Astrocyte (in vitro differentiated cells and primary cell): Measurements from ENCODE around the gene SLC43A3. TPM values are rescaled to one million over a fixed set of nuclear protein-coding genes. Genes with fewer than 3 reads are reported as not detected.

Experiments
- DNase-seq: peaks from one replicate; pipeline ENCODE4 v3.0.0-alpha.2; 2010; ENCODE audit warnings: low read depth
- FAIRE-seq: peaks from 2 replicates; lab custom pipeline; 2011; peaks lifted over from hg19 to GRCh38; lab: Jason Lieb, UNC
- H2AFZ ChIP-seq: 2 replicates; pipeline ENCODE4 v1.6.0; 2012; ENCODE audit warnings: low read depth, low read length, inconsistent platforms
- H3K27ac ChIP-seq: 2 replicates; pipeline ENCODE4 v1.5.1; 2011; ENCODE audit warnings: low read depth, low read length, inconsistent platforms
- H3K27me3 ChIP-seq: 2 replicates; pipeline ENCODE4 v1.6.0; 2011; ENCODE audit warnings: low read length, inconsistent platforms; ENCODE audit not compliant: insufficient read depth
- H3K36me3 ChIP-seq: 2 replicates; pipeline ENCODE4 v1.5.1; 2011; ENCODE audit warnings: low read length, inconsistent platforms; ENCODE audit not compliant: insufficient read depth
- H3K4me1 ChIP-seq: 2 replicates; pipeline ENCODE4 v1.5.1; 2011; ENCODE audit warnings: low read length, inconsistent platforms; ENCODE audit not compliant: insufficient read depth
- H3K4me2 ChIP-seq: 2 replicates; pipeline ENCODE4 v1.6.0; 2012; ENCODE audit warnings: low read length, inconsistent platforms
- H3K4me3 ChIP-seq: 2 replicates; pipeline ENCODE4 v1.5.1; 2011; ENCODE audit warnings: low read depth, mild to moderate bottlenecking, low read length, inconsistent platforms; ENCODE audit not compliant: insufficient read depth
- H3K79me2 ChIP-seq: 2 replicates; pipeline ENCODE4 v1.6.0; 2012; ENCODE audit warnings: mild to moderate bottlenecking, low read length, inconsistent platforms; ENCODE audit not compliant: insufficient read depth
- H3K9ac ChIP-seq: 2 replicates; pipeline ENCODE4 v1.6.0; 2012; ENCODE audit warnings: mild to moderate bottlenecking, low read length, inconsistent platforms
- H3K9me3 ChIP-seq: 2 replicates; pipeline ENCODE4 v1.5.1; 2012; ENCODE audit warnings: low read depth, mild to moderate bottlenecking, low read length, inconsistent platforms; ENCODE audit not compliant: insufficient read depth
- H4K20me1 ChIP-seq: 2 replicates; pipeline ENCODE4 v1.6.0; 2012; ENCODE audit warnings: low read length, inconsistent platforms; ENCODE audit not compliant: insufficient read depth
- H3K27ac Mint-ChIP-seq: one replicate; pipeline ENCODE4 v1.8.0; 2021; ENCODE audit warnings: mild to moderate bottlenecking, mixed read lengths; ENCODE audit not compliant: unreplicated experiment
- H3K27me3 Mint-ChIP-seq: one replicate; pipeline ENCODE4 v1.8.0; 2021; ENCODE audit warnings: low read depth, mixed read lengths; ENCODE audit not compliant: unreplicated experiment
- H3K36me3 Mint-ChIP-seq: one replicate; pipeline ENCODE4 v1.8.0; 2021; ENCODE audit warnings: low read depth, mixed read lengths; ENCODE audit not compliant: unreplicated experiment
- H3K4me1 Mint-ChIP-seq: one replicate; pipeline ENCODE4 v1.8.0; 2021; ENCODE audit warnings: low read depth, mixed read lengths; ENCODE audit not compliant: unreplicated experiment
- H3K4me3 Mint-ChIP-seq: one replicate; pipeline ENCODE4 v1.8.0; 2021; ENCODE audit warnings: mild to moderate bottlenecking, moderate library complexity, mixed read lengths; ENCODE audit not compliant: unreplicated experiment
- H3K9me3 Mint-ChIP-seq: one replicate; pipeline ENCODE4 v1.8.0; 2021; ENCODE audit warnings: mild to moderate bottlenecking, mixed read lengths; ENCODE audit not compliant: unreplicated experiment
- EZH2 ChIP-seq: IDR thresholded peaks from 2 replicates; pipeline ENCODE4 v1.6.1; 2012; ENCODE audit warnings: mild to moderate bottlenecking, low read length, inconsistent platforms; ENCODE audit not compliant: insufficient read depth
- total RNA-seq: library from RNA; stranded (reverse); gene quantifications from 2 replicates; pipeline ENCODE4 v1.2.1, GENCODE V29; 2021
- TF ChIP-seq, protein P1 (sequence below): IDR thresholded peaks from 2 replicates; pipeline ENCODE4 v1.5.1; 2011; ENCODE audit warnings: low read depth, mild to moderate bottlenecking, inconsistent platforms, low read length, moderate library complexity; ENCODE audit not compliant: insufficient read depth

Gene SLC43A3
- total RNA-seq, 1 donor from 2014 or later = 16.4 TPM

DNA sequence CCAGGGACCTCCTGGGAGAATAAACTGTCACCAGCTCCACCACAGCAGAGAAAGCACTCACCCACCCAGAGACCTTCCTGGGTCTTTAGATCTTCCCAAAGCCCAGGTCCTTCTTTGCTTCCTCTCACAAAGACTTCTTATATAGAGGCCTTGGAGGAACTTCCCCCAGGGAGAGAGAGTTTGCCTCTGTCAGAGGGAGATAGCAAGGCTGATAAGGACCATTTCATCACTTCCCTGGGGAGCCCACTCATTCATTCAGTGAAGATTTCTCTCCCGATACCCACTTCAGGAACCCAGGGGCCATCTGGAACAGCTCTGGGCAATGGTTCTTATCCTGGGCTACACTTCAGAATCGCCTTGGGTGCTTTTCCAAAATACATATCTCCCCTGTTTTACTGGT lies 36.4 kb downstream of the SLC43A3 start, which contains the start of gene PRG2:
TSS of gene PRG2 (minus strand) at position 116 of the 400 bp plus-strand sequence. CDS start 706 bp downstream, outside the sequence.
- H3K4me1 Mint-ChIP-seq = no peaks in the 10 kb centered on the region
- H3K4me3 Mint-ChIP-seq = no peak within 1 kb of the TSS
- peaks cover 70% of the 10 kb centered on the region for H3K27me3 Mint-ChIP-seq
- Histone ChIP-seq H3K9ac (no peak within 1 kb of the TSS), H3K27me3 (peaks cover 12% of the 10 kb centered on the region), H4K20me1 (no peaks in the 10 kb centered on the region), H3K9me3 (no peaks in the 10 kb centered on the region), H2AFZ (no peak within 1 kb of the TSS), H3K27ac (no peak within 1 kb of the TSS), H3K4me2 (no peak within 1 kb of the TSS), H3K79me2 (no peaks in the 10 kb centered on the region), H3K36me3 (no peaks in the 10 kb centered on the region), H3K4me3 (no peak within 1 kb of the TSS), H3K4me1 (no peaks in the 10 kb centered on the region)
- no peaks in the 10 kb centered on the region for H3K36me3 Mint-ChIP-seq
- FAIRE-seq (no peak), DNase-seq (no peak)
- H3K9me3 Mint-ChIP-seq = peaks cover 1% of the 10 kb centered on the region
- TF ChIP-seq, protein P1, sequence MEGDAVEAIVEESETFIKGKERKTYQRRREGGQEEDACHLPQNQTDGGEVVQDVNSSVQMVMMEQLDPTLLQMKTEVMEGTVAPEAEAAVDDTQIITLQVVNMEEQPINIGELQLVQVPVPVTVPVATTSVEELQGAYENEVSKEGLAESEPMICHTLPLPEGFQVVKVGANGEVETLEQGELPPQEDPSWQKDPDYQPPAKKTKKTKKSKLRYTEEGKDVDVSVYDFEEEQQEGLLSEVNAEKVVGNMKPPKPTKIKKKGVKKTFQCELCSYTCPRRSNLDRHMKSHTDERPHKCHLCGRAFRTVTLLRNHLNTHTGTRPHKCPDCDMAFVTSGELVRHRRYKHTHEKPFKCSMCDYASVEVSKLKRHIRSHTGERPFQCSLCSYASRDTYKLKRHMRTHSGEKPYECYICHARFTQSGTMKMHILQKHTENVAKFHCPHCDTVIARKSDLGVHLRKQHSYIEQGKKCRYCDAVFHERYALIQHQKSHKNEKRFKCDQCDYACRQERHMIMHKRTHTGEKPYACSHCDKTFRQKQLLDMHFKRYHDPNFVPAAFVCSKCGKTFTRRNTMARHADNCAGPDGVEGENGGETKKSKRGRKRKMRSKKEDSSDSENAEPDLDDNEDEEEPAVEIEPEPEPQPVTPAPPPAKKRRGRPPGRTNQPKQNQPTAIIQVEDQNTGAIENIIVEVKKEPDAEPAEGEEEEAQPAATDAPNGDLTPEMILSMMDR = no peak
- TF ChIP-seq EZH2 = no peak
- H3K27ac Mint-ChIP-seq = no peak within 1 kb of the TSS

DNA sequence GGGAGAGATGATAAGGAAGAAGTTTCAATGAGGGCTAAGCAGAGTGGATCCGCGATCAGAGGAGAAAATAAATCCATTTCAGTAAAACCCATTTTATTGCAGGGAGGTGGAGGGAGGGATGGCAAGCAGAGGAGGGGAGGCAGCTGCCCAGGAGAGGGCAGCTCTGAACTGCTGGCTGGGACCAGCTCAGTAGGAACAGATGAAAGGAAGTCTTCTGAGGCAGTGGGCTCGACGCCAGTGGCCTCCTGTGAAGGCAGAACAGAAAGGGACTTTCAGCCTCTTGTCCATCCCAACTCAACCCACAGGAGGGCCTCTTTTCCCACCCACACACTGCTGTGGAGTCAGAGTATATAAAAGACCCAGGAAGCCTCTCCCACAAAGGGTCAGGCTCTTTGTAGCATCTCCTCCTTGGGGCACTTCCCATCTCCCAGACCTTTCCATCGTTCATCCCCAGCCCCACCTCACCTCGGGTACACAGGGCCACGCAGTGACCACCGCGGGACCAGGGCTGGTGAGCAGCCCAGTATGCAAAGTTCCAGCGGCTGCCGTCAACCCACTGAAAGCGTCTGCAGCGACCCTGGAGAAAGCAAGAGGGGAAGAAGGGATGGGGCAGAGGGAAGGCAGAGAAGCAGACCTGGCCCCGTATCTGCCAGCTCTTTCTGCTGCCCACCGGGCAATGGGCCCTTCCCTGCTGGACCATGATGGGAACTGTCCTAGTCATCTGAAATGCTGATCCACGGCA lies 39.5 kb downstream of the SLC43A3 start:
- Histone ChIP-seq H2AFZ (no peak overlapping the region), H3K27ac (no peak overlapping the region), H4K20me1 (no peaks in the 10 kb centered on the region), H3K79me2 (no peaks in the 10 kb centered on the region), H3K36me3 (no peaks in the 10 kb centered on the region), H3K9ac (no peak overlapping the region), H3K27me3 (peaks cover 10% of the 10 kb centered on the region), H3K4me2 (no peak overlapping the region), H3K9me3 (no peaks in the 10 kb centered on the region), H3K4me3 (no peak overlapping the region), H3K4me1 (no peaks in the 10 kb centered on the region)
- H3K27me3 Mint-ChIP-seq = peaks cover 64% of the 10 kb centered on the region
- DNase-seq = no peak
- no peak overlapping the region for H3K27ac Mint-ChIP-seq
- no peak for TF ChIP-seq EZH2
- TF ChIP-seq, protein P1 = no peak
- H3K36me3 Mint-ChIP-seq = no peaks in the 10 kb centered on the region
- H3K4me3 Mint-ChIP-seq = no peak overlapping the region
- no peak for FAIRE-seq
- peaks cover 1% of the 10 kb centered on the region for H3K9me3 Mint-ChIP-seq
- H3K4me1 Mint-ChIP-seq = no peaks in the 10 kb centered on the region
